Tibial nerve (tissue), 4 donors: ENCODE results near the gene SALL3. TPM values are rescaled to one million over a fixed set of nuclear protein-coding genes. Genes with fewer than 3 reads are reported as not detected.

Source experiments
- DNase-seq, 2 donors: peaks; one replicate each; pipeline ENCODE4 v3.0.0-alpha.2; 2019; ENCODE audit warnings: low spot score in 2 of 2
- H3K27ac ChIP-seq, 4 donors: fragments of 200-600 bp; sonication (generic) in 3 of 4; one replicate each; pipeline ENCODE4 v1.5.1; 2017 to 2019; ENCODE audit warnings: mild to moderate bottlenecking in 1 of 4
- H3K27me3 ChIP-seq, 2 donors: fragments of 200-600 bp; sonication (generic) in 1 of 2; one replicate each; pipeline versions ENCODE4 v1.5.1 to v1.6.0; 2017 to 2019
- H3K36me3 ChIP-seq, 3 donors: fragments of 200-600 bp; sonication (generic); one replicate each; pipeline ENCODE4 v1.5.1; 2018 to 2019
- H3K4me1 ChIP-seq, 4 donors: fragments of 200-600 bp; sonication (generic) in 3 of 4; one replicate each; pipeline ENCODE4 v1.5.1; 2017 to 2019
- H3K4me3 ChIP-seq, 4 donors: fragments of 200-600 bp; sonication (generic) in 3 of 4; one replicate each; pipeline ENCODE4 v1.5.1; 2017 to 2019; ENCODE audit warnings: mild to moderate bottlenecking in 1 of 4, moderate library complexity in 1 of 4
- H3K9me3 ChIP-seq, 4 donors: fragments of 200-600 bp; sonication (generic) in 3 of 4; one replicate each; pipeline ENCODE4 v1.5.1; 2017 to 2019
- EP300 ChIP-seq, 2 donors: sonication (generic); formaldehyde crosslinking; IDR thresholded peaks; one replicate each; pipeline ENCODE4 v1.6.1; 2017; ENCODE audit warnings: antibody characterized with exemption in 2 of 2, mild to moderate bottlenecking in 1 of 2
- POLR2A ChIP-seq, 2 donors: fragments of 450-650 bp; IDR thresholded peaks; one replicate each; pipeline ENCODE4 v1.6.1; 2017; ENCODE audit warnings: antibody characterized with exemption in 2 of 2, mild to moderate bottlenecking in 2 of 2, moderate library complexity in 2 of 2
- WGBS, 2 donors: methylation state at CpG; one replicate each; pipeline ENCODE4 v1.1.5; 2018; 5-methylcytosine and 5-hydroxymethylcytosine counted together
- total RNA-seq, 4 donors: library from RNA; depleted of rRNA; stranded (reverse); fragments of >200 nt; gene quantifications; one replicate each; pipeline ENCODE4 v1.1.0, GENCODE V29; 2016
- TF ChIP-seq, protein P1 (sequence below), 5 experiments: fragments of 200-600 bp in 3 of 5; fragments of 450-650 bp in 2 of 5; sonication (generic) in 3 of 5; IDR thresholded peaks; one replicate each; pipeline ENCODE4 v1.5.1; 2016 to 2019; ENCODE audit warnings: antibody characterized with exemption in 5 of 5, mild to moderate bottlenecking in 3 of 5, moderate library complexity in 2 of 5

Gene SALL3
- total RNA-seq, 4 donors from 2014 or later = not detected

DNA sequence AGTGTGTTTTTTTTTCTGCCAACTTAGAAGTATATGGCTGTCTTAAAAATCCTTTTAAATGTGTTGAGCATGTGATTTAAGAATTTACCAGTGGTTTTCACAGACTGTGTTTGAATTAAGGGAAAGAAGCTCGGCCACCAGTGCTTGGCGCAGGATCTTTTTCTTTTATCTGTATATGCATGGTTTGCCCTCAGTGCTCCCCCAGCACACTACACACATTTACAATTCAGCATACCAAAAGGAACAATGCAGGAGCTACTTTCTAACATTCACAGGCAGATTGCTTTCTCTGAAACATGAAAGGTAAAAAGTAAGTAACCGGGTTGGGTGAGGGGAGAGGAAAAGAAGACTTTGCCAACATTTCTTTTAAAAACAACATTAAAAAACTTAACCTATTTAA, 3.9 kb downstream of the SALL3 start:
- H3K9me3 ChIP-seq = no peaks in the 10 kb centered on the region
- no peak for DNase-seq
- H3K27ac ChIP-seq = no peak overlapping the region
- H3K4me1 ChIP-seq = peaks cover 0 to 40% (median 2%) of the 10 kb centered on the region in 4 donors
- no peaks in the 10 kb centered on the region for H3K36me3 ChIP-seq
- TF ChIP-seq EP300 (IDR thresholded peaks at IDR 0.05) (no peak), POLR2A (IDR thresholded peaks at IDR 0.05) (no peak)
- TF ChIP-seq, protein P1, sequence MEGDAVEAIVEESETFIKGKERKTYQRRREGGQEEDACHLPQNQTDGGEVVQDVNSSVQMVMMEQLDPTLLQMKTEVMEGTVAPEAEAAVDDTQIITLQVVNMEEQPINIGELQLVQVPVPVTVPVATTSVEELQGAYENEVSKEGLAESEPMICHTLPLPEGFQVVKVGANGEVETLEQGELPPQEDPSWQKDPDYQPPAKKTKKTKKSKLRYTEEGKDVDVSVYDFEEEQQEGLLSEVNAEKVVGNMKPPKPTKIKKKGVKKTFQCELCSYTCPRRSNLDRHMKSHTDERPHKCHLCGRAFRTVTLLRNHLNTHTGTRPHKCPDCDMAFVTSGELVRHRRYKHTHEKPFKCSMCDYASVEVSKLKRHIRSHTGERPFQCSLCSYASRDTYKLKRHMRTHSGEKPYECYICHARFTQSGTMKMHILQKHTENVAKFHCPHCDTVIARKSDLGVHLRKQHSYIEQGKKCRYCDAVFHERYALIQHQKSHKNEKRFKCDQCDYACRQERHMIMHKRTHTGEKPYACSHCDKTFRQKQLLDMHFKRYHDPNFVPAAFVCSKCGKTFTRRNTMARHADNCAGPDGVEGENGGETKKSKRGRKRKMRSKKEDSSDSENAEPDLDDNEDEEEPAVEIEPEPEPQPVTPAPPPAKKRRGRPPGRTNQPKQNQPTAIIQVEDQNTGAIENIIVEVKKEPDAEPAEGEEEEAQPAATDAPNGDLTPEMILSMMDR (IDR thresholded peaks at IDR 0.05) = no peak
- peaks cover 0 to 85% of the 10 kb centered on the region in 2 donors for H3K27me3 ChIP-seq
- 44 to 50% methylated on average over 3 of the region's 3 CpGs for WGBS, 2 donors
- H3K4me3 ChIP-seq = no peak overlapping the region

DNA sequence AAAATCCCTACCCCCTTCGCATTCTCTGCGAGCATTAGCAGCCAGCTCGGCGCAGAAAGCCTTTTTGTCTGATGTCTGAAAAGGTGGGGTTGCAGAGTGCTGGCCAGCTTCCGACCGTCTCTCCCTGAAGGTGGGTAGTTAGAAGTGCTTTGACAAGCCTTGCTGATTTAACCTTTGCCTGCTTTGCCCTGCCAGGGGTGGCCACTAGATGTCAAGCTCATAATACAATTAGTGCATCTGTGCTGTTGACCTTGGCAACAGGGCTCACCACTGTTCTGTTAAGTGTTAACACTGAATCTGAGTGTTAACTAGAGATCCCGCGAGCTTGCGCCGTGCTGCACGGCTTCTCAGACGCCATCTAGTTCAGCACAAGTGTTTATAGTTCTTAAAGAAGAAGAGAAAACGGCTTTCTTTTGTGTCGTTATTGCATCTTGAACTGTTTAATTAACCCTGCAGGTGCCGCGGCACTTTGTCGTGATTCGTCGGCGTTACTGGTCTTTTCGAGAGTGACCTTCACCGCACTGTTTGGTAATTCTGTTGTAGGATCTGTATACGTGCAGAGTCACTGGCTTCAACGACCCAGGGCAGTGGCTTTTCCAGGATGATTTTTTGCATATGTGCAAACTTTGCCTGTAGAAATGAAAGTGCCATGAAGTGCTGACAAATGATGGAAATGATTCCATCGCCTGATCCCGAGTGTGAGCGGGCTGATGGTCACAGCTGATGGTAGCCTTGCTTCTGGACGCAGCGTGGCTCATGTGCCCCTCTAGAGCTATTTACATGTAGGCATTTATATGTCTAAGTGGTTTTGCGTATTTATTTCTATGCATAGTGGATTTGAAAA, 5.5 kb downstream of the SALL3 start:
- no peak for DNase-seq
- H3K9me3 ChIP-seq = no peaks in the 10 kb centered on the region
- peaks cover 0 to 30% (median 2%) of the 10 kb centered on the region in 4 donors for H3K4me1 ChIP-seq
- H3K27me3 ChIP-seq = peaks cover 0 to 94% of the 10 kb centered on the region in 2 donors
- H3K27ac ChIP-seq = no peak overlapping the region
- no peaks in the 10 kb centered on the region for H3K36me3 ChIP-seq
- 25 to 28% methylated on average over 30 of the region's 30 CpGs for WGBS, 2 donors
- TF ChIP-seq EP300 (IDR thresholded peaks at IDR 0.05) (no peak), POLR2A (IDR thresholded peaks at IDR 0.05) (no peak)
- TF ChIP-seq, protein P1 (IDR thresholded peaks at IDR 0.05) = no peak
- H3K4me3 ChIP-seq = no peak overlapping the region

DNA sequence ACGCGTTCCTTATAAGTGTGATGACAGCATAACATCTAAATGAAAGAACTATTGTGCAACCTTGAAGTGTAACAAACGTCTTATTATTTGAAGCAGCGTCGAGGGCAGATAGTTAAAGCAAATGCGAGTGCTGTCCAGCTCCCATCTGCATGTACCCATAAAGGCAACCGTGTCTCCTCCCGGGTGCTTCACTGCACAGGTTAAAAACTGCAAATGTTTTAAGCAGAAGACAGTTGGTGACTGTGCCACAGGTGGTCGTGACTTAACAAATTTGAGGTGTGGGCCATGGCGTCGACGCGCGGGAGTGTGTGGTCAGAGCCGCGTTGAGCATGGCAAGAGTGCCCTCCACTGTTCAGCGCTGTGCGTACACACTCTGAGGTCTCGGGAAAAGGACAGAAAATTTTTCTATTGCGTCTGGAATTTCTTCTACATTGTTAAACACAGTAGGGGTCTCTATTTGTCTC, 6.4 kb downstream of the SALL3 start:
- Histone ChIP-seq H3K4me1 (peaks cover 0 to 21% (median 1%) of the 10 kb centered on the region in 4 donors), H3K4me3 (no peak overlapping the region), H3K36me3 (no peaks in the 10 kb centered on the region), H3K27ac (no peak overlapping the region), H3K9me3 (no peaks in the 10 kb centered on the region), H3K27me3 (peaks cover 0 to 92% of the 10 kb centered on the region in 2 donors)
- no peak for DNase-seq
- WGBS, 2 donors = 7 to 12% methylated on average over 20 of the region's 20 CpGs
- TF ChIP-seq EP300 (IDR thresholded peaks at IDR 0.05) (no peak), POLR2A (IDR thresholded peaks at IDR 0.05) (no peak)
- TF ChIP-seq, protein P1 (IDR thresholded peaks at IDR 0.05) = peak; percentile 17 to 49 (median 33)

DNA sequence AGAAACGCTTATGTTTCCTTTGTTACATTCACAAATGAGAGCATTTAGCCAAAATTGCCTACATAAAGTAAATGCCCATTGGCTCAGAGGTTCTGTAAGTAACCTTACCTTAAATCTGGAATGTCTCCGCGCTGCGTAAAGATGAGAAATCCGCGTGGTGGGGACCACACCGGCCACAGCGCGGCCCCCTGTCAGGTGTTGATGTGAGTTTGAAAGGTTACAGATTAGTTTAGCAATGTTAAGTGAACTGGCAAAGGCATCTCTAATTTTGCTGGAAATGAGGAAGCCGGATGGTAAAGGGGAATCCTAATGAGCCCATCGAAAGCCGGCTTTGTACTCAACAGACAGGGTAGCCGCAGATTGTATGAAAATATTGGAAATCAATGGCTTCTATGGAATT, 11.8 kb downstream of the SALL3 start:
- 62 to 63% methylated on average over 13 of the region's 13 CpGs for WGBS, 2 donors

More for the DNA sequence above, 11.8 kb downstream of the SALL3 start:
- H3K27me3 ChIP-seq = peaks cover 0 to 39% of the 10 kb centered on the region in 2 donors
- TF ChIP-seq POLR2A (IDR thresholded peaks at IDR 0.05) (no peak), EP300 (IDR thresholded peaks at IDR 0.05) (no peak)
- TF ChIP-seq, protein P1 (IDR thresholded peaks at IDR 0.05) = no peak
- H3K36me3 ChIP-seq = no peaks in the 10 kb centered on the region
- H3K4me1 ChIP-seq = no peaks in the 10 kb centered on the region
- DNase-seq = no peak
- H3K27ac ChIP-seq = no peak overlapping the region
- no peaks in the 10 kb centered on the region for H3K9me3 ChIP-seq
- no peak overlapping the region for H3K4me3 ChIP-seq
